ENCODE measurements around the gene GOLGA6L2.

The GOLGA6L2 gene

GRCh38 chr15:23397779-23398178 lies 49.3 kb downstream of the GOLGA6L2 start:
- H3K27me3 ChIP-seq (ENCODE audit: insufficient read depth, insufficient read length): no peaks in the 10 kb centered on the region
- TF ChIP-seq YY1 (IDR thresholded peaks at IDR 0.05; ENCODE audit: insufficient read depth, insufficient read length) (no peak), ZNF274 (IDR thresholded peaks at IDR 0.05; ENCODE audit: low read depth, low read length) (no peak), SUZ12 (IDR thresholded peaks at IDR 0.05; ENCODE audit: extremely low read depth, insufficient read depth, insufficient read length) (no peak)
- no peaks in the 10 kb centered on the region for H3K36me3 ChIP-seq (ENCODE audit: insufficient read depth, insufficient read length, low read length)
- no peak for DNase-seq (ENCODE audit: low read depth, low spot score)
- H3K9ac ChIP-seq (ENCODE audit: insufficient read length, low read depth): no peak overlapping the region
- no peak overlapping the region for H3K4me3 ChIP-seq (ENCODE audit: insufficient read length, low read depth)
- H3K9me3 ChIP-seq (ENCODE audit: insufficient read depth, low read length): no peaks in the 10 kb centered on the region
- H3K4me1 ChIP-seq (ENCODE audit: insufficient read depth, insufficient read length): no peaks in the 10 kb centered on the region

GRCh38 chr15:23395832-23396231 lies 51.2 kb downstream of the GOLGA6L2 start:
- no peak for TF ChIP-seq YY1 (IDR thresholded peaks at IDR 0.05; ENCODE audit: insufficient read depth, insufficient read length)
- TF ChIP-seq ZNF274 (IDR thresholded peaks at IDR 0.05; ENCODE audit: low read depth, low read length): no peak
- TF ChIP-seq SUZ12 (IDR thresholded peaks at IDR 0.05; ENCODE audit: extremely low read depth, insufficient read depth, insufficient read length): no peak
- H3K36me3 ChIP-seq (ENCODE audit: insufficient read depth, insufficient read length, low read length): no peaks in the 10 kb centered on the region
- H3K4me3 ChIP-seq (ENCODE audit: insufficient read length, low read depth): no peak overlapping the region
- no peak overlapping the region for H3K9ac ChIP-seq (ENCODE audit: insufficient read length, low read depth)
- no peaks in the 10 kb centered on the region for H3K4me1 ChIP-seq (ENCODE audit: insufficient read depth, insufficient read length)
- no peak for DNase-seq (ENCODE audit: low read depth, low spot score)
- H3K9me3 ChIP-seq (ENCODE audit: insufficient read depth, low read length): no peaks in the 10 kb centered on the region
- no peaks in the 10 kb centered on the region for H3K27me3 ChIP-seq (ENCODE audit: insufficient read depth, insufficient read length)

- Histone ChIP-seq H3K4me1 (ENCODE audit: insufficient read depth, insufficient read length) (no peaks in the 10 kb centered on the region), H3K36me3 (ENCODE audit: insufficient read depth, insufficient read length, low read length) (no peaks in the 10 kb centered on the region)
- TF ChIP-seq ZNF274 (IDR thresholded peaks at IDR 0.05; ENCODE audit: low read depth, low read length): no peak
- TF ChIP-seq YY1 (IDR thresholded peaks at IDR 0.05; ENCODE audit: insufficient read depth, insufficient read length): no peak
- TF ChIP-seq SUZ12 (IDR thresholded peaks at IDR 0.05; ENCODE audit: extremely low read depth, insufficient read depth, insufficient read length): no peak
Observed at GRCh38 chr15:23395030-23395692, 51.9 kb downstream of the GOLGA6L2 start.

More at GRCh38 chr15:23395030-23395692, 51.9 kb downstream of the GOLGA6L2 start:
- Histone ChIP-seq H3K9me3 (ENCODE audit: insufficient read depth, low read length) (no peaks in the 10 kb centered on the region), H3K27me3 (ENCODE audit: insufficient read depth, insufficient read length) (no peaks in the 10 kb centered on the region), H3K4me3 (ENCODE audit: insufficient read length, low read depth) (no peak overlapping the region), H3K9ac (ENCODE audit: insufficient read length, low read depth) (no peak overlapping the region)
- no peak for DNase-seq (ENCODE audit: low read depth, low spot score)

Data from NT2/D1 (cell line).